Hematopoietic multipotent progenitor cell treated with erythropoietin and hydrocortisone succinate and interleukin-3 and kit ligand, for 8 days (in vitro differentiated cells): ENCODE results near the gene CYP4F11.
"Not testable (repeated sequence)": the region's sequence is repeated elsewhere in the genome, so short reads cannot be mapped to it uniquely, and the experiment has no call there.

Experiments used
- DNase-seq: peaks from one replicate; pipeline ENCODE4 v3.0.0-alpha.2; 2015

CYP4F11 gene

GRCh38 chr19:15922021-15922420 is 12.3 kb downstream of the CYP4F11 start:
- DNase-seq, result no peak

- DNase-seq, result no peak
Measured at GRCh38 chr19:15919243-15919642, 15.1 kb downstream of the CYP4F11 start.

- DNase-seq, result no peak
Measured at GRCh38 chr19:15915109-15915508, 19.2 kb downstream of the CYP4F11 start.

GRCh38 chr19:15913830-15914229 is 20.5 kb downstream of the CYP4F11 start:
- DNase-seq, result no peak

GRCh38 chr19:15913384-15913783 is 20.9 kb downstream of the CYP4F11 start:
- no peak for DNase-seq

GRCh38 chr19:15911599-15912235 is 22.6 kb downstream of the CYP4F11 start:
- no peak for DNase-seq

- DNase-seq, result no peak
Measured at GRCh38 chr19:15905026-15905425, 29.3 kb downstream of the CYP4F11 start.

GRCh38 chr19:15902898-15903297 is 31.4 kb downstream of the CYP4F11 start:
- DNase-seq, result not testable (repeated sequence)

- no peak for DNase-seq
Measured at GRCh38 chr19:15902254-15902653, 32.1 kb downstream of the CYP4F11 start.

GRCh38 chr19:15900504-15900903 is 33.8 kb downstream of the CYP4F11 start:
- no peak for DNase-seq

GRCh38 chr19:15900032-15900431 is 34.3 kb downstream of the CYP4F11 start:
- DNase-seq, result not testable (repeated sequence)

GRCh38 chr19:15899561-15899960 is 34.8 kb downstream of the CYP4F11 start:
- DNase-seq, result not testable (repeated sequence)

- peak; percentile 15 for DNase-seq
Measured at GRCh38 chr19:15897738-15898276, 36.5 kb downstream of the CYP4F11 start, which contains the start of gene CYP4F2. TSS of gene CYP4F2 (minus strand) at chr19:15898074. CDS start at chr19:15897611, 463 bp downstream.

GRCh38 chr19:15897026-15897737 is 37.1 kb downstream of the CYP4F11 start:
- DNase-seq, result no peak

GRCh38 chr19:15895876-15896430 is 38.4 kb downstream of the CYP4F11 start:
- DNase-seq, result no peak

- no peak for DNase-seq
Measured at GRCh38 chr19:15894359-15894758, 40.0 kb downstream of the CYP4F11 start.

- DNase-seq, result no peak
Measured at GRCh38 chr19:15893477-15893876, 40.9 kb downstream of the CYP4F11 start.

GRCh38 chr19:15892012-15892411 is 42.3 kb downstream of the CYP4F11 start:
- no peak for DNase-seq

- no peak for DNase-seq
Measured at GRCh38 chr19:15891434-15891833, 42.9 kb downstream of the CYP4F11 start.

GRCh38 chr19:15889339-15889738 is 45.0 kb downstream of the CYP4F11 start:
- not testable (repeated sequence) for DNase-seq

GRCh38 chr19:15885919-15886318 is 48.4 kb downstream of the CYP4F11 start:
- DNase-seq, result no peak

- DNase-seq, result no peak
Measured at GRCh38 chr19:15885167-15885566, 49.2 kb downstream of the CYP4F11 start.

GRCh38 chr19:15883329-15883728 is 51.0 kb downstream of the CYP4F11 start:
- DNase-seq, result not testable (repeated sequence)
